Stimulated activated CD8-positive, alpha-beta memory T cell treated with anti-CD3 and anti-CD28 coated beads, Interleukin-2, amount 100 ng/mL, for 48 hours (primary cell): ENCODE data around the gene AHI1.

Experiments used
- DNase-seq, 2 donors: peaks; one replicate each; pipeline ENCODE4 v3.0.0-alpha.2; 2020; ENCODE audit warnings: low read depth in 2 of 2

Gene AHI1

GRCh38 chr6:135461208-135461607, 36.3 kb downstream of the AHI1 start:
- DNase-seq: no peak

GRCh38 chr6:135458051-135458450, 39.5 kb downstream of the AHI1 start:
- DNase-seq: no peak

GRCh38 chr6:135451617-135452190, 45.8 kb downstream of the AHI1 start:
- no peak for DNase-seq

- DNase-seq: no peak
Measured at GRCh38 chr6:135449246-135449645, 48.3 kb downstream of the AHI1 start.

GRCh38 chr6:135440087-135440792, 57.3 kb downstream of the AHI1 start:
- DNase-seq: no peak

GRCh38 chr6:135439549-135439948, 58.0 kb downstream of the AHI1 start:
- no peak for DNase-seq

- DNase-seq: no peak
Measured at GRCh38 chr6:135438907-135439535, 58.5 kb downstream of the AHI1 start.

GRCh38 chr6:135434991-135435390, 62.5 kb downstream of the AHI1 start:
- DNase-seq: no peak

- DNase-seq: no peak
Measured at GRCh38 chr6:135434095-135434494, 63.4 kb downstream of the AHI1 start.

- no peak for DNase-seq
Measured at GRCh38 chr6:135428078-135428477, 69.5 kb downstream of the AHI1 start.

- DNase-seq: no peak
Measured at GRCh38 chr6:135426833-135427232, 70.7 kb downstream of the AHI1 start.

- no peak for DNase-seq
Measured at GRCh38 chr6:135424385-135424784, 73.2 kb downstream of the AHI1 start.

GRCh38 chr6:135423649-135424128, 73.9 kb downstream of the AHI1 start:
- no peak for DNase-seq

- DNase-seq: no peak
Measured at GRCh38 chr6:135419162-135419561, 78.4 kb downstream of the AHI1 start.

- no peak for DNase-seq
Measured at GRCh38 chr6:135418040-135418760, 79.3 kb downstream of the AHI1 start.

- no peak for DNase-seq
Measured at GRCh38 chr6:135412761-135413160, 84.8 kb downstream of the AHI1 start.

- DNase-seq: no peak
Measured at GRCh38 chr6:135411849-135412248, 85.7 kb downstream of the AHI1 start.

- DNase-seq: no peak
Measured at GRCh38 chr6:135411339-135411738, 86.2 kb downstream of the AHI1 start.

GRCh38 chr6:135410856-135411255, 86.7 kb downstream of the AHI1 start:
- DNase-seq: no peak

GRCh38 chr6:135403584-135403983, 94.0 kb downstream of the AHI1 start:
- DNase-seq: no peak

GRCh38 chr6:135402311-135402710, 95.2 kb downstream of the AHI1 start:
- no peak for DNase-seq

GRCh38 chr6:135397172-135397952, 100.2 kb downstream of the AHI1 start:
- DNase-seq: no peak
